DND-41 (cell line): ENCODE results near the gene SP7.

ENCODE experiments used
- EZH2 ChIP-seq: IDR thresholded peaks from 3 replicates; pipeline ENCODE4 v1.6.1; 2012; ENCODE audit warnings: borderline replicate concordance, low read depth, mild to moderate bottlenecking, moderate library complexity, low read length, inconsistent platforms; ENCODE audit not compliant: severe bottlenecking
- TF ChIP-seq, protein P1 (sequence below): IDR thresholded peaks from 2 replicates; pipeline ENCODE4 v1.5.1; 2012; ENCODE audit warnings: borderline replicate concordance, low read length, moderate library complexity, mild to moderate bottlenecking; ENCODE audit not compliant: poor library complexity, severe bottlenecking; ENCODE audit errors: extremely low read depth

GRCh38 chr12:53343969-53344368, 7.8 kb upstream of the SP7 start:
- TF ChIP-seq EZH2 = no peak
- TF ChIP-seq, protein P1, sequence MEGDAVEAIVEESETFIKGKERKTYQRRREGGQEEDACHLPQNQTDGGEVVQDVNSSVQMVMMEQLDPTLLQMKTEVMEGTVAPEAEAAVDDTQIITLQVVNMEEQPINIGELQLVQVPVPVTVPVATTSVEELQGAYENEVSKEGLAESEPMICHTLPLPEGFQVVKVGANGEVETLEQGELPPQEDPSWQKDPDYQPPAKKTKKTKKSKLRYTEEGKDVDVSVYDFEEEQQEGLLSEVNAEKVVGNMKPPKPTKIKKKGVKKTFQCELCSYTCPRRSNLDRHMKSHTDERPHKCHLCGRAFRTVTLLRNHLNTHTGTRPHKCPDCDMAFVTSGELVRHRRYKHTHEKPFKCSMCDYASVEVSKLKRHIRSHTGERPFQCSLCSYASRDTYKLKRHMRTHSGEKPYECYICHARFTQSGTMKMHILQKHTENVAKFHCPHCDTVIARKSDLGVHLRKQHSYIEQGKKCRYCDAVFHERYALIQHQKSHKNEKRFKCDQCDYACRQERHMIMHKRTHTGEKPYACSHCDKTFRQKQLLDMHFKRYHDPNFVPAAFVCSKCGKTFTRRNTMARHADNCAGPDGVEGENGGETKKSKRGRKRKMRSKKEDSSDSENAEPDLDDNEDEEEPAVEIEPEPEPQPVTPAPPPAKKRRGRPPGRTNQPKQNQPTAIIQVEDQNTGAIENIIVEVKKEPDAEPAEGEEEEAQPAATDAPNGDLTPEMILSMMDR = no peak
